Muscle of leg (tissue), 11 donors: Measurements from ENCODE around the gene ATG12. TPM values are rescaled to one million over a fixed set of nuclear protein-coding genes. Genes with fewer than 3 reads are reported as not detected.

Experiments
- DNase-seq: peaks from one replicate; pipeline ENCODE4 v3.0.0; 2013
- H3K27ac ChIP-seq: one replicate; pipeline ENCODE4 v1.5.1; 2013; ENCODE audit warnings: mild to moderate bottlenecking, low read length, control low read depth
- H3K27me3 ChIP-seq: one replicate; pipeline ENCODE4 v1.6.1; 2013; ENCODE audit warnings: low read length; ENCODE audit not compliant: control insufficient read depth, insufficient read depth
- H3K36me3 ChIP-seq: one replicate; pipeline ENCODE4 v1.6.1; 2013; ENCODE audit warnings: low read length; ENCODE audit not compliant: control insufficient read depth, insufficient read depth
- H3K4me1 ChIP-seq: one replicate; pipeline ENCODE4 v1.6.1; 2013; ENCODE audit warnings: low read length; ENCODE audit not compliant: control insufficient read depth, insufficient read depth
- H3K4me3 ChIP-seq: one replicate; pipeline ENCODE4 v1.5.1; 2013; ENCODE audit warnings: low read length, control low read depth
- H3K9me3 ChIP-seq: replicated peaks from 2 replicates; pipeline ENCODE4 v1.6.1; 2013; ENCODE audit warnings: low read depth, low read length; ENCODE audit not compliant: control insufficient read depth
- WGBS: methylation state at CpG from one replicate; pipeline ENCODE4 v1.1.5; 2013; ENCODE audit warnings: missing lambda C conversion rate; ENCODE audit not compliant: insufficient coverage; 5-methylcytosine and 5-hydroxymethylcytosine counted together
- polyA plus RNA-seq, 8 donors: library from polyadenylated mRNA; unstranded; fragments of 120-200 nt; gene quantifications; one replicate each; pipeline versions ENCODE4 v1.2.1 to v1.2.3, GENCODE V29; 2013; ENCODE audit warnings: inconsistent platforms in 1 of 8, low replicate concordance in 1 of 8; ENCODE audit not compliant: insufficient read length in 8 of 8, insufficient read depth in 1 of 8
- total RNA-seq: library from RNA; stranded (reverse); fragments of 120-200 nt; gene quantifications from one replicate; pipeline ENCODE4 v1.2.4, GENCODE V29; 2013

ATG12 gene
- total and polyA plus RNA-seq, 9 donors, result 42.1 to 57.3 (median 50.3) TPM

DNA sequence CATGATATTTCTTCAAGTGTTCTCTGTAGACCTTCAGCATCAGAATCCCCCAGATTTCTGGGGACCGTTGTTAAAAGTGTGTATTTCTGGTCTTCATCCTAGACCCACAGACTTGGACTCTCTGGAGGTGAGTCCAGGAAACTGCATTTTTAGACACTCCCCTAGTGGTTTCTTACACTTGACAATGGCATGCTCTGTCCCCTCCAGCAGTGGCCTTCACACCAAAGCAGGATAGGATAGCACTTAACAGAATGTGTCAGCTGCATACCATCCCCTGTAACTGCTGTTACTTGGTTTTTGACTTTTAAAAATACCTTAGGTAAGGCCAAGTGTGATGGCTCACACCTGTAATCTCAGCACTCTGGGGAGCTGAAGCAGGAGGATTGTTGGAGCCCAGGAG lies 45.7 kb downstream of the ATG12 start:
- H3K27ac ChIP-seq, result no peak overlapping the region
- H3K27me3 ChIP-seq, result no peaks in the 10 kb centered on the region
- WGBS, result no CpG with 5 or more reads among the region's 1 CpG
- H3K9me3 ChIP-seq, result no peaks in the 10 kb centered on the region
- no peak overlapping the region for H3K4me3 ChIP-seq
- H3K36me3 ChIP-seq, result no peaks in the 10 kb centered on the region
- H3K4me1 ChIP-seq, result no peaks in the 10 kb centered on the region
- DNase-seq, result no peak

- Histone ChIP-seq H3K27ac (no peak overlapping the region), H3K27me3 (no peaks in the 10 kb centered on the region), H3K9me3 (no peaks in the 10 kb centered on the region), H3K4me3 (no peak overlapping the region), H3K36me3 (no peaks in the 10 kb centered on the region), H3K4me1 (peaks cover 4% of the 10 kb centered on the region)
- DNase-seq, result no peak
- WGBS, result no CpG with 5 or more reads among the region's 1 CpG
These were observed 52.9 kb downstream of the ATG12 start for GRCh38 chr5:115788440-115788839.

- Histone ChIP-seq H3K27ac (no peak overlapping the region), H3K36me3 (no peaks in the 10 kb centered on the region), H3K9me3 (no peaks in the 10 kb centered on the region), H3K4me3 (no peak overlapping the region), H3K27me3 (no peaks in the 10 kb centered on the region), H3K4me1 (peaks cover 4% of the 10 kb centered on the region)
- WGBS, result 100% methylated on average over 1 of the region's 1 CpG
- no peak for DNase-seq
These were observed 53.9 kb downstream of the ATG12 start for GRCh38 chr5:115787426-115787825.

DNA sequence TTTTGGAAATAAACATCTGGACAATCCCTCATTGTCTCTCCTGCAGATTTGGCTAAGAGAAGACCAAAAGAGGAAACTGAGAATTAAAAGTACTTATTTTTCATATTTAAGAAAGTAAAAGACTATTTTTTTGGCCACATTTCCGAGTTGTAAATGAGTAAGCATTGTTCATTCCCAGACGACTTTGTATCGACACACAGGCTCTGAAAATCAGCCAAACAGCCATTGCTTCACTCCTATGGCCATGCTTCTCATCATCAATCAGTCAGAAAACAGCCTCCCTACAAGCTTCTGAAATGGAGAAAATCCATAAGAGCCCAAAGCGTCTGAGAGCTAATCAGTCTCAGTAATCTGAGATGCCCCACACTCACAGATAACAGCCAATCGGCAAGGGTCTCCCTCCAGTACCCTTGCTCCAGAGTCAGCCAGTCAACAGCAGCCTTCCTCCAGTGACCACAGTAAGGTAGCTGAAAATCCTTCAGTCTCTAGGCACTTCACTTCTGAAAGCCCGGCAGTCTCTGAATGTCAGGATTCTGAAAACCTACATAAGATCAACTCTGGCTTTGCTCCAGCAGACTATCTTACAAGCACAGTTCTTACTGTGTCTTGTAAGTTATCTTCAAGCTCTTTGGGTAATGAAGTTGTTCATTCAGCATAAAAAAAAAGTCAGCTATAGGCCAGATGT lies 55.8 kb downstream of the ATG12 start:
- Histone ChIP-seq H3K4me1 (peaks cover 4% of the 10 kb centered on the region), H3K36me3 (no peaks in the 10 kb centered on the region), H3K27me3 (no peaks in the 10 kb centered on the region), H3K9me3 (no peaks in the 10 kb centered on the region), H3K4me3 (no peak overlapping the region), H3K27ac (peak overlapping the region; percentile 39)
- WGBS, result 18% methylated on average over 4 of the region's 6 CpGs
- peak; percentile 87 for DNase-seq

DNA sequence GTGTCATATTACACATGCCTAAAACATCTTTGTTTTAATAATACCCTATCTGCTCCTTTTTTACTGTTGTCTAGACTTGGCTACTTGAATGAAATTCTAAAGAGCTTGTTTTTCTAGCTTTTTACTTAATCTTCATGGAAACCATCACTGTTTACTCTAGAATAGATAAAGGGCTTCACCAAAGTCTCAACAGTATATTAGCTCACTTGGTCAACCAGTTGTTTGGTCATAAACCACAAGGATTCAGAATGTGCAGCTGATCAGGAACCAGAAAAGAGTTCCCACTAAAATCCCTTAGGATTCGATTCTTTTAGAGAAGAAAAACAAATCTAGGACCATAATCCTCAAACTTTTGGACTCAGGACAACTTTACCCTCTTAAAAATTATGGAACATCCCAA lies 62.9 kb downstream of the ATG12 start:
- H3K36me3 ChIP-seq, result no peaks in the 10 kb centered on the region
- H3K4me1 ChIP-seq, result peaks cover 17% of the 10 kb centered on the region
- no peak overlapping the region for H3K27ac ChIP-seq
- no peaks in the 10 kb centered on the region for H3K27me3 ChIP-seq
- WGBS, result no CpG with 5 or more reads among the region's 1 CpG
- peak; percentile 10 for DNase-seq
- H3K9me3 ChIP-seq, result no peaks in the 10 kb centered on the region
- H3K4me3 ChIP-seq, result no peak overlapping the region

Other genes starting within 250 kb of the ATG12 start
- 3.3 TPM for gene TICAM2, start 239.1 kb downstream of the ATG12 start, total RNA-seq
- 1 to 10 TPM; 5.3 to 7.9 (median 6.5) TPM for gene TICAM2, start 239.1 kb downstream of the ATG12 start, polyA plus RNA-seq
- 52.9 TPM for gene TMED7, start 215.5 kb downstream of the ATG12 start, total RNA-seq
- 10 to 100 TPM; 49.3 to 79.6 (median 62.5) TPM for gene TMED7, start 215.5 kb downstream of the ATG12 start, polyA plus RNA-seq
- gene CDO1, start 24.9 kb downstream of the ATG12 start, total RNA-seq, result 19.1 TPM
- 10 to 100 TPM; 17.4 to 27.1 (median 23.1) TPM for gene CDO1, start 24.9 kb downstream of the ATG12 start, polyA plus RNA-seq
- gene AP3S1, start 370 bp upstream of the ATG12 start, total RNA-seq, result 63.8 TPM
- gene AP3S1, start 370 bp upstream of the ATG12 start, polyA plus RNA-seq, result 100 to 1,000 TPM in 7 of 8 donors, 10 to 100 TPM in 1; 90.4 to 152 (median 116) TPM
- gene LVRN, start 120.9 kb upstream of the ATG12 start, total RNA-seq, result 3.3 TPM
- 1 to 10 TPM; 2.0 to 4.9 (median 3.3) TPM for gene LVRN, start 120.9 kb upstream of the ATG12 start, polyA plus RNA-seq
- 0.09 TPM for gene ARL14EPL, start 190.9 kb upstream of the ATG12 start, total RNA-seq
- under 1 TPM in 6 of 8 donors, not detected in 2; 0.05 to 0.24 (median 0.15) TPM for gene ARL14EPL, start 190.9 kb upstream of the ATG12 start, polyA plus RNA-seq
- gene COMMD10, start 243.5 kb upstream of the ATG12 start, total RNA-seq, result 33.1 TPM
- 10 to 100 TPM; 24.9 to 31.3 (median 29.2) TPM for gene COMMD10, start 243.5 kb upstream of the ATG12 start, polyA plus RNA-seq